K562 (cell line): ENCODE measurements around the gene OR2AT4. TPM values are rescaled to one million over a fixed set of nuclear protein-coding genes. Genes with fewer than 3 reads are reported as not detected.

Source experiments
- ARID1B ChIP-seq: fragments of 450-650 bp; IDR thresholded peaks from 2 replicates; pipeline ENCODE4 v1.6.1; 2016; ENCODE audit warnings: antibody characterized with exemption, mild to moderate bottlenecking, inconsistent platforms
- CBFA2T3 ChIP-seq: fragments of 450-650 bp; IDR thresholded peaks from 2 replicates; pipeline ENCODE4 v1.6.1; 2017
- CHD7 ChIP-seq: fragments of 200-600 bp; sonication (generic); IDR thresholded peaks from one replicate; pipeline ENCODE4 v1.6.1; 2012; ENCODE audit warnings: mild to moderate bottlenecking, low read depth, low read length, inconsistent platforms
- EP400 ChIP-seq: fragments of 450-650 bp; IDR thresholded peaks from 2 replicates; pipeline ENCODE4 v1.6.1; 2017; ENCODE audit warnings: antibody characterized with exemption, mild to moderate bottlenecking, moderate library complexity
- JUNB ChIP-seq: fragments of 450-650 bp; formaldehyde crosslinking; conservative IDR thresholded peaks from 2 replicates; pipeline ENCODE4 v1.4.0; 2020; ENCODE audit warnings: mild to moderate bottlenecking
- JUND ChIP-seq, 2 experiments: IDR thresholded peaks; 2 replicates in 1 of 2; 3 replicates in 1 of 2; pipeline ENCODE4 v1.6.1; 2011; ENCODE audit warnings: borderline replicate concordance in 2 of 2, low read depth in 2 of 2, low read length in 2 of 2, improper control_type of control experiment in 1 of 2, missing biosample characterization in 1 of 2, missing genetic modification characterization in 1 of 2, missing genetic modification reagents in 1 of 2
- MXD1 ChIP-seq: fragments of 250-450 bp; sonication (Bioruptor Pico); IDR thresholded peaks from 2 replicates; pipeline ENCODE4 v1.8.0; 2021; ENCODE audit warnings: borderline replicate concordance, mild to moderate bottlenecking, moderate library complexity; ENCODE audit not compliant: poor library complexity, severe bottlenecking
- NBN ChIP-seq: fragments of 450-650 bp; IDR thresholded peaks from 2 replicates; pipeline ENCODE4 v1.6.1; 2016; ENCODE audit warnings: low read depth, mild to moderate bottlenecking
- PTRF ChIP-seq: fragments of 450-650 bp; IDR thresholded peaks from 2 replicates; pipeline ENCODE4 v1.6.1; 2016; ENCODE audit warnings: mild to moderate bottlenecking, missing genetic modification characterization, missing compliant biosample characterization
- PYGO2 ChIP-seq: fragments of 450-650 bp; IDR thresholded peaks from 2 replicates; pipeline ENCODE4 v1.6.1; 2016; ENCODE audit warnings: mild to moderate bottlenecking, missing genetic modification characterization, moderate library complexity, missing compliant biosample characterization
- RNF2 ChIP-seq: sonication (generic); IDR thresholded peaks from 2 replicates; pipeline ENCODE4 v1.6.1; 2016
- SUPT5H ChIP-seq: fragments of 450-650 bp; IDR thresholded peaks from 2 replicates; pipeline ENCODE4 v1.6.1; 2016
- WHSC1 ChIP-seq: IDR thresholded peaks from one replicate; pipeline ENCODE4 v1.6.1; 2012; ENCODE audit warnings: low read length, control low read depth, inconsistent platforms
- YBX1 ChIP-seq: fragments of 450-650 bp; IDR thresholded peaks from 2 replicates; pipeline ENCODE4 v1.7.1; 2016; ENCODE audit warnings: mild to moderate bottlenecking
- ZFP30 ChIP-seq: fragments of 250-450 bp; sonication (Bioruptor Pico); IDR thresholded peaks from 2 replicates; pipeline ENCODE4 v1.8.0; 2022; ENCODE audit warnings: moderate library complexity, mild to moderate bottlenecking, inconsistent platforms, borderline replicate concordance
- polyA plus RNA-seq, 8 experiments: library from polyadenylated mRNA; depleted of rRNA in 4 of 8; stranded (reverse) in 5 of 8; unstranded in 3 of 8; fragments of >200 nt; fragmentation: Nextera tagmentation in 2 of 8; fragmentation: Illumina TruSeq in 1 of 8; extraction: Ambion mirVana in 2 of 8; extraction: Trizol in 1 of 8; gene quantifications; 2 replicates each; pipeline versions ENCODE4 v1.2.1 to v1.2.3, GENCODE V29; 2011 to 2014; ENCODE audit warnings: inconsistent platforms in 1 of 8, missing spikeins in 1 of 8
- total RNA-seq, 7 experiments: library from RNA; depleted of rRNA in 6 of 7; stranded (reverse); fragments of >200 nt in 6 of 7; fragmentation: Illumina TruSeq in 2 of 7; extraction: Trizol in 2 of 7; gene quantifications; 2 replicates each; pipeline versions ENCODE4 v1.2.1 to v1.2.3, GENCODE V29; 2011 to 2021; ENCODE audit warnings: low replicate concordance in 1 of 7

Gene OR2AT4
- total and polyA plus RNA-seq, 9 of the 15 experiments (the other 6 are each of a cell fraction or from before 2014, with no cell fraction given), result 0.86 to 3.1 (median 2.0) TPM

DNA sequence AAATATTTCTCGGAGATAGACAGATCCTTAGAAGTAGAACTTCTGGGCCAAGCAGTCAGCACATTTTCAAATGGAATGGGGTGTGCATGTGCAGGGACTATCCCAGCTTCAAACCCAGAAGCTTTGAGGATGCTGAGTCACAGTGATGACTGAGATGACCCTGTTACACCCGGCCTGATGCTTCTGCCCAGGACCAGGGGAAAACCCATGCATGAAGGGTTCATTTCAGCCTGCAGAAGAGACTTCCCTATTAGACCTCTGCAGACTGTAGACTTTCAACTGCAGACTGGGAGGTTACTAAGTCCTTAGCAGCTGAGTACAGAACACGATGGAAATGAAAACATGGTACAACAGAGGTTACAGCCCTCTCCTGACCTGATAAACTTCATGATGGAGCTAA, 3.6 kb upstream of the OR2AT4 start (continued):
- TF ChIP-seq CHD7, result no peak
- no peak for TF ChIP-seq RNF2
- TF ChIP-seq PYGO2, result no peak
- TF ChIP-seq ZFP30 (CRISPR knock-in tag), result no peak
- no peak for TF ChIP-seq MXD1
- peak; percentile 64 for TF ChIP-seq ARID1B
- TF ChIP-seq JUNB (CRISPR knock-in tag), result 0 out of 2 replicates have a peak, but pooled peaks have one; percentile 36
- TF ChIP-seq JUND (IDR thresholded peaks at IDR 0.05; ENCODE audit: borderline replicate concordance, low read depth, low read length), result peak; percentile 87
- peak; percentile 89; the same call in 2 of the 3 replicates for TF ChIP-seq JUND (tag; IDR thresholded peaks at IDR 0.05; ENCODE audit: borderline replicate concordance, low read depth, low read length)
- no peak for TF ChIP-seq YBX1
- peak; percentile 48; the same call in 1 of the 2 replicates for TF ChIP-seq NBN
- TF ChIP-seq PTRF, result 0 out of 2 replicates have a peak, but pooled peaks have one; percentile 5
- peak; percentile 52; the same call in 1 of the 2 replicates for TF ChIP-seq EP400
- TF ChIP-seq CBFA2T3, result peak; percentile 45
- no peak for TF ChIP-seq WHSC1
- TF ChIP-seq SUPT5H, result peak; percentile 41
